HCT116 (cell line): ENCODE measurements around the gene TAOK3. TPM values are rescaled to one million over a fixed set of nuclear protein-coding genes. Genes with fewer than 3 reads are reported as not detected.

Experiments
- ATAC-seq: fragments of 200-7000 bp; cut with Tn5 transposase; 2 replicates; pipeline ENCODE4 v1.9.1; 2020; ENCODE audit warnings: mild to moderate bottlenecking, moderate library complexity
- BruUV-seq: library from RNA; stranded (reverse); fragments of 400-500 nt; replicated peaks from 2 replicates; lab custom pipeline; 2021; lab: Mats Ljungman, UMichigan
- CTCF ChIA-PET: fragments of 300-600 bp; sonication (Branson Sonifier 250); formaldehyde crosslinking; loops from one replicate; lab custom pipeline; 2021; ENCODE audit warnings: antibody characterized with exemption; lab: Charles Lee
- POLR2A ChIA-PET: fragments of 300-600, 350-600 bp; sonication (Branson Sonifier 250); formaldehyde crosslinking; loops from one replicate; lab custom pipeline; 2021; ENCODE audit warnings: antibody characterized with exemption; lab: Charles Lee
- RAD21 ChIA-PET, 2 experiments: fragments of 300-600 bp; sonication (Branson Sonifier 250); formaldehyde crosslinking; loops; one replicate each; lab custom pipeline; 2023; ENCODE audit warnings: low total read pairs in 2 of 2; ENCODE audit not compliant: uncharacterized antibody in 2 of 2, unreplicated experiment in 2 of 2, low non-redundant PET in 1 of 2; lab: Charles Lee
- DNase-seq: peaks from one replicate; pipeline ENCODE4 v3.0.0-alpha.2; 2010; ENCODE audit warnings: low read depth, low spot score
- H2AFZ ChIP-seq: fragments of 200-600 bp; shearing (Covaris generic), sonication (generic); 2 replicates; pipeline ENCODE4 v1.6.1; 2017; ENCODE audit warnings: low read depth, mixed run types, mixed read lengths, antibody characterized with exemption, low read length; ENCODE audit not compliant: poor library complexity, severe bottlenecking
- H3K27ac ChIP-seq: 2 replicates; pipeline ENCODE4 v1.5.1; 2012; ENCODE audit warnings: low read depth, low read length
- H3K27me3 ChIP-seq: fragments of 200-600 bp; sonication (generic); 2 replicates; pipeline ENCODE4 v1.6.1; 2016; ENCODE audit warnings: mixed run types, low read length, mixed read lengths; ENCODE audit not compliant: insufficient read depth
- H3K36me3 ChIP-seq, 2 experiments: fragments of 200-500 bp in 1 of 2; fragments of 200-600 bp in 1 of 2; sonication (Bioruptor generic) in 1 of 2; sonication (generic) in 1 of 2; 2 replicates each; pipeline versions ENCODE4 v1.5.1 to v1.6.1; 2014 to 2016; ENCODE audit warnings: low read length in 2 of 2, inconsistent platforms in 1 of 2, mixed read lengths in 1 of 2, mixed run types in 1 of 2; ENCODE audit not compliant: insufficient read depth in 2 of 2, control insufficient read depth in 1 of 2
- H3K4me1 ChIP-seq, 2 experiments: fragments of 200-600 bp in 1 of 2; sonication (generic) in 1 of 2; 2 replicates each; pipeline versions ENCODE4 v1.5.1 to v1.6.1; 2012 to 2017; ENCODE audit warnings: low read length in 2 of 2, inconsistent platforms in 1 of 2, mild to moderate bottlenecking in 1 of 2, mixed read lengths in 1 of 2, mixed run types in 1 of 2, moderate library complexity in 1 of 2; ENCODE audit not compliant: insufficient read depth in 2 of 2, control insufficient read depth in 1 of 2
- H3K4me2 ChIP-seq: fragments of 200-600 bp; sonication (generic); 2 replicates; pipeline ENCODE4 v1.6.1; 2017; ENCODE audit warnings: mixed run types, low read length, mixed read lengths
- H3K4me3 ChIP-seq, 2 experiments: fragments of 200-600 bp in 1 of 2; sonication (generic) in 1 of 2; replicated peaks in 1 of 2; 2 replicates each; pipeline ENCODE4 v1.5.1; 2011 to 2016; ENCODE audit warnings: low read length in 2 of 2, control low read depth in 1 of 2, low read depth in 1 of 2, mild to moderate bottlenecking in 1 of 2, mixed read lengths in 1 of 2, mixed run types in 1 of 2
- H3K79me2 ChIP-seq: fragments of 200-600 bp; sonication (generic); 2 replicates; pipeline ENCODE4 v1.6.1; 2017; ENCODE audit warnings: mild to moderate bottlenecking, mixed run types, low read length, moderate library complexity, mixed read lengths; ENCODE audit not compliant: insufficient read depth
- H3K9ac ChIP-seq: fragments of 200-600 bp; sonication (generic); 2 replicates; pipeline ENCODE4 v1.6.1; 2016; ENCODE audit warnings: low read length, mixed read lengths
- H3K9me2 ChIP-seq: fragments of 200-600 bp; sonication (generic), shearing (Covaris generic); 2 replicates; pipeline ENCODE4 v1.6.1; 2017; ENCODE audit warnings: mixed run types, mild to moderate bottlenecking, moderate library complexity; ENCODE audit not compliant: insufficient read depth
- H3K9me3 ChIP-seq, 2 experiments: fragments of 200-500 bp in 1 of 2; fragments of 200-600 bp in 1 of 2; sonication (Bioruptor generic) in 1 of 2; sonication (generic) in 1 of 2; 2 replicates each; pipeline ENCODE4 v1.6.1; 2014 to 2017; ENCODE audit warnings: low read length in 2 of 2, mixed read lengths in 2 of 2, inconsistent platforms in 1 of 2, low read depth in 1 of 2, mild to moderate bottlenecking in 1 of 2, mixed run types in 1 of 2, moderate library complexity in 1 of 2; ENCODE audit not compliant: control insufficient read depth in 1 of 2, insufficient read depth in 1 of 2
- H4K20me1 ChIP-seq: fragments of 200-600 bp; sonication (generic), shearing (Covaris generic); 2 replicates; pipeline ENCODE4 v1.6.1; 2017; ENCODE audit warnings: mixed run types, mild to moderate bottlenecking, moderate library complexity; ENCODE audit not compliant: insufficient read depth
- CBX3 ChIP-seq: IDR thresholded peaks from 2 replicates; pipeline ENCODE4 v1.6.1; 2012; ENCODE audit warnings: low read depth
- CEBPB ChIP-seq: IDR thresholded peaks from 2 replicates; pipeline ENCODE4 v1.6.1; 2012; ENCODE audit warnings: low read depth
- ELF1 ChIP-seq: IDR thresholded peaks from 2 replicates; pipeline ENCODE4 v1.6.1; 2012; ENCODE audit warnings: low read depth, borderline replicate concordance
- EZH2 ChIP-seq: fragments of 200-600 bp; sonication (generic); IDR thresholded peaks from 2 replicates; pipeline ENCODE4 v1.6.1; 2017; ENCODE audit warnings: antibody characterized with exemption, mixed run types
- TCF7L2 ChIP-seq: IDR thresholded peaks from 2 replicates; pipeline ENCODE4 v1.7.0; 2011; ENCODE audit warnings: borderline replicate concordance, inconsistent platforms; ENCODE audit not compliant: insufficient read depth, insufficient read length; ENCODE audit errors: extremely low read depth
- intact Hi-C: fragments of 100-400 bp; cut with micrococcal nuclease; formaldehyde crosslinking; loops from 2 replicates; pipeline ENCODE4 v1.10.0; 2022
- total RNA-seq: library from RNA; stranded (reverse); gene quantifications from one replicate; pipeline ENCODE4 v1.2.1, GENCODE V29; 2021; ENCODE audit not compliant: unreplicated experiment
- TF ChIP-seq, protein P1 (sequence below): IDR thresholded peaks from 2 replicates; pipeline ENCODE4 v1.6.1; 2012; ENCODE audit warnings: low read depth

The TAOK3 gene
- total RNA-seq, 1 experiment from 2014 or later, result 10.5 TPM

DNA sequence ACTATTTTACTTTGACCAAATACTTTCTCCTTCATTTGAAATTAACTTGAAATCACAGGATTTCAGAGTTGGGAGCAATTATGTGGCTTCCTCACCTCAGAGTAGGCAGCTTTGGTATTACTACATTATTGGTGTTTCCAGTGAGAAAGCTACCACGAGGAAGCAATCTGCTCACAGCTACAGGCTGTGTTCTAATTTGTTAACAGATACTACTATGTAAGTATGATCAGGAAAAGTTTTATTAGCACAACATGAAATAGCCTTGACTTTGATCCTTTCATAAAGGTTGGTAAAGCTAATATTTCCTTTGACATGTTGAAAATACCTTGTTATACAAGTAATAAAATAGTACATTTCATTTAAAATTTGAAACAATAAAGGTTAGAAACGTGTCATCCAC lies 30.6 kb downstream of the TAOK3 start:
- intact Hi-C loops, result no loop called here
- TF ChIP-seq CBX3 (no peak), ELF1 (no peak), CEBPB (no peak), EZH2 (no peak), TCF7L2 (no peak)
- TF ChIP-seq, protein P1, sequence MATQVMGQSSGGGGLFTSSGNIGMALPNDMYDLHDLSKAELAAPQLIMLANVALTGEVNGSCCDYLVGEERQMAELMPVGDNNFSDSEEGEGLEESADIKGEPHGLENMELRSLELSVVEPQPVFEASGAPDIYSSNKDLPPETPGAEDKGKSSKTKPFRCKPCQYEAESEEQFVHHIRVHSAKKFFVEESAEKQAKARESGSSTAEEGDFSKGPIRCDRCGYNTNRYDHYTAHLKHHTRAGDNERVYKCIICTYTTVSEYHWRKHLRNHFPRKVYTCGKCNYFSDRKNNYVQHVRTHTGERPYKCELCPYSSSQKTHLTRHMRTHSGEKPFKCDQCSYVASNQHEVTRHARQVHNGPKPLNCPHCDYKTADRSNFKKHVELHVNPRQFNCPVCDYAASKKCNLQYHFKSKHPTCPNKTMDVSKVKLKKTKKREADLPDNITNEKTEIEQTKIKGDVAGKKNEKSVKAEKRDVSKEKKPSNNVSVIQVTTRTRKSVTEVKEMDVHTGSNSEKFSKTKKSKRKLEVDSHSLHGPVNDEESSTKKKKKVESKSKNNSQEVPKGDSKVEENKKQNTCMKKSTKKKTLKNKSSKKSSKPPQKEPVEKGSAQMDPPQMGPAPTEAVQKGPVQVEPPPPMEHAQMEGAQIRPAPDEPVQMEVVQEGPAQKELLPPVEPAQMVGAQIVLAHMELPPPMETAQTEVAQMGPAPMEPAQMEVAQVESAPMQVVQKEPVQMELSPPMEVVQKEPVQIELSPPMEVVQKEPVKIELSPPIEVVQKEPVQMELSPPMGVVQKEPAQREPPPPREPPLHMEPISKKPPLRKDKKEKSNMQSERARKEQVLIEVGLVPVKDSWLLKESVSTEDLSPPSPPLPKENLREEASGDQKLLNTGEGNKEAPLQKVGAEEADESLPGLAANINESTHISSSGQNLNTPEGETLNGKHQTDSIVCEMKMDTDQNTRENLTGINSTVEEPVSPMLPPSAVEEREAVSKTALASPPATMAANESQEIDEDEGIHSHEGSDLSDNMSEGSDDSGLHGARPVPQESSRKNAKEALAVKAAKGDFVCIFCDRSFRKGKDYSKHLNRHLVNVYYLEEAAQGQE, result no peak
- DNase-seq (no peak), ATAC-seq (no peak)
- RAD21 ChIA-PET, result no interaction called here
- H3K9me2 ChIP-seq, result no peaks in the 10 kb centered on the region
- no peak overlapping the region for H2AFZ ChIP-seq
- no peaks in the 10 kb centered on the region for H4K20me1 ChIP-seq
- no peaks in the 10 kb centered on the region for H3K36me3 ChIP-seq
- no peaks in the 10 kb centered on the region for H3K9me3 ChIP-seq
- H3K9ac ChIP-seq, result no peak overlapping the region
- H3K4me1 ChIP-seq, result no peaks in the 10 kb centered on the region
- H3K27ac ChIP-seq, result no peak overlapping the region
- POLR2A ChIA-PET, result no interaction called here
- no TSS peak for BruUV-seq
- no peak overlapping the region for H3K4me3 ChIP-seq
- no peak overlapping the region for H3K4me2 ChIP-seq
- no peaks in the 10 kb centered on the region for H3K79me2 ChIP-seq
- H3K27me3 ChIP-seq, result no peaks in the 10 kb centered on the region
- CTCF ChIA-PET, result no interaction called here
